ENCODE data around the gene GABRB3. TPM values are rescaled to one million over a fixed set of nuclear protein-coding genes. Genes with fewer than 3 reads are reported as not detected.

Gene GABRB3
- total and polyA plus RNA-seq, 2 donors from 2014 or later, result 4.7 to 6.9 TPM

GRCh38 chr15:26673445-26673844, 99.4 kb downstream of the GABRB3 start:
- Histone ChIP-seq H3K9ac (ENCODE audit: low read length in 3 of 3) (no peak overlapping the region), H3K36me3 (ENCODE audit: control insufficient read depth in 2 of 3, insufficient read depth in 3 of 3, low read length in 3 of 3) (no peaks in the 10 kb centered on the region), H3K27me3 (ENCODE audit: control insufficient read depth, insufficient read depth, low read length) (no peaks in the 10 kb centered on the region), H3K9me3 (ENCODE audit: control insufficient read depth in 2 of 3, insufficient read depth in 1 of 3, low read length in 3 of 3) (no peaks in the 10 kb centered on the region), H3K27ac (ENCODE audit: low read depth in 2 of 2, low read length in 2 of 2) (no peak overlapping the region), H3K4me1 (ENCODE audit: control insufficient read depth in 2 of 3, insufficient read depth in 2 of 3, low read depth in 1 of 3, low read length in 3 of 3) (no peaks in the 10 kb centered on the region), H3K4me3 (ENCODE audit: low read length in 3 of 3) (peak overlapping the region in 1 of 3 donors; percentile 0)
- FAIRE-seq (no peak), DNase-seq (no peak)
- no peak for TF ChIP-seq CTCF (IDR thresholded peaks at IDR 0.05; ENCODE audit: borderline replicate concordance, extremely low read depth, insufficient read depth)
- intact Hi-C loops (cut with DNase I), result no loop called here

GRCh38 chr15:26670116-26670515, 102.8 kb downstream of the GABRB3 start:
- FAIRE-seq, result no peak
- Histone ChIP-seq H3K4me1 (ENCODE audit: control insufficient read depth in 2 of 3, insufficient read depth in 2 of 3, low read depth in 1 of 3, low read length in 3 of 3) (peaks cover 0 to 7% (median 0%) of the 10 kb centered on the region in 3 donors), H3K9ac (ENCODE audit: low read length in 3 of 3) (no peak overlapping the region), H3K9me3 (ENCODE audit: control insufficient read depth in 2 of 3, insufficient read depth in 1 of 3, low read length in 3 of 3) (no peaks in the 10 kb centered on the region), H3K36me3 (ENCODE audit: control insufficient read depth in 2 of 3, insufficient read depth in 3 of 3, low read length in 3 of 3) (no peaks in the 10 kb centered on the region), H3K27ac (ENCODE audit: low read depth in 2 of 2, low read length in 2 of 2) (no peak overlapping the region), H3K4me3 (ENCODE audit: low read length in 3 of 3) (no peak overlapping the region), H3K27me3 (ENCODE audit: control insufficient read depth, insufficient read depth, low read length) (no peaks in the 10 kb centered on the region)
- DNase-seq, result no peak
- no peak for TF ChIP-seq CTCF (IDR thresholded peaks at IDR 0.05; ENCODE audit: borderline replicate concordance, extremely low read depth, insufficient read depth)
- intact Hi-C loops (cut with DNase I), result no loop called here

- FAIRE-seq (no peak), DNase-seq (peak in 2 of 5 donors; percentile 24 to 72)
- Histone ChIP-seq H3K27ac (ENCODE audit: low read depth in 2 of 2, low read length in 2 of 2) (peak overlapping the region in 1 of 2 donors; percentile 15), H3K9ac (ENCODE audit: low read length in 3 of 3) (no peak overlapping the region), H3K27me3 (ENCODE audit: control insufficient read depth, insufficient read depth, low read length) (no peaks in the 10 kb centered on the region), H3K4me3 (ENCODE audit: low read length in 3 of 3) (no peak overlapping the region), H3K4me1 (ENCODE audit: control insufficient read depth in 2 of 3, insufficient read depth in 2 of 3, low read depth in 1 of 3, low read length in 3 of 3) (peaks cover 0 to 7% (median 0%) of the 10 kb centered on the region in 3 donors), H3K9me3 (ENCODE audit: control insufficient read depth in 2 of 3, insufficient read depth in 1 of 3, low read length in 3 of 3) (no peaks in the 10 kb centered on the region), H3K36me3 (ENCODE audit: control insufficient read depth in 2 of 3, insufficient read depth in 3 of 3, low read length in 3 of 3) (no peaks in the 10 kb centered on the region)
- intact Hi-C loops (cut with DNase I), result no loop called here
- no peak for TF ChIP-seq CTCF (IDR thresholded peaks at IDR 0.05; ENCODE audit: borderline replicate concordance, extremely low read depth, insufficient read depth)
These were observed 105.5 kb downstream of the GABRB3 start for GRCh38 chr15:26667222-26667988.
